Stimulated activated CD4-positive, alpha-beta T cell treated with anti-CD3 and anti-CD28 coated beads, Interleukin-12 subunit alpha, Interleukin-12 subunit beta, amount 100 ng/mL, for 24 hours (primary cell): ENCODE measurements around the gene SHANK3.
"Not testable (repeated sequence)": the region's sequence is repeated elsewhere in the genome, so short reads cannot be mapped to it uniquely, and the experiment has no call there.

Experiments used
- DNase-seq, 2 experiments: peaks; one replicate each; pipeline ENCODE4 v3.0.0-alpha.2; 2020; ENCODE audit warnings: low read depth in 2 of 2

SHANK3 gene

DNA sequence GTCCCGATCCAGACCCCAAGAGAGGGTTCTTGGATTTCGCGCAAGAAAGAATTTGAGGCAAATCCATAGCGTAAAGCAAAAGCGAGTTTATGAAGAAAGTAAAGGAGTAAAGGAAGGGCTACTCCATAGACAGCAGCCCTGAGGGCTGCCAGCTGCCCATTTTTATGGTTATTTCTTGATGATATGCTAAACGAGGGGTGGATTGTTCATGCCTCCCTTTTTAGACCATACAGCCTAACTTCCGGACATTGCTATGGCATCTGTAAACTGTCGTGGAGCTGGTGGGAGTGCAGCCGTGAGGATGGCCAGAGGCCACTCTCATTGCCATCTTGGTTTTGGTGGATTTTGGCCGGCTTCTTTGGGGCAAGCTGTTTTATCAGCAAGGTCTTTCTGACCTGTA lies 19.4 kb upstream of the SHANK3 start:
- no peak for DNase-seq

GRCh38 chr22:50654664-50655063 lies 18.0 kb upstream of the SHANK3 start:
- not testable (repeated sequence) for DNase-seq

GRCh38 chr22:50656122-50657070 lies 16.2 kb upstream of the SHANK3 start:
- DNase-seq, result no peak

GRCh38 chr22:50657925-50658324 lies 14.7 kb upstream of the SHANK3 start:
- DNase-seq, result no peak

- not testable (repeated sequence) for DNase-seq
These were observed 12.9 kb upstream of the SHANK3 start for GRCh38 chr22:50659711-50660110.

GRCh38 chr22:50660306-50660705 lies 12.3 kb upstream of the SHANK3 start:
- DNase-seq, result no peak

- no peak for DNase-seq
These were observed 7.4 kb upstream of the SHANK3 start for GRCh38 chr22:50665212-50665611.

GRCh38 chr22:50665738-50666137 lies 6.9 kb upstream of the SHANK3 start:
- no peak for DNase-seq

GRCh38 chr22:50670513-50670912 lies 2.1 kb upstream of the SHANK3 start:
- DNase-seq, result no peak

DNA sequence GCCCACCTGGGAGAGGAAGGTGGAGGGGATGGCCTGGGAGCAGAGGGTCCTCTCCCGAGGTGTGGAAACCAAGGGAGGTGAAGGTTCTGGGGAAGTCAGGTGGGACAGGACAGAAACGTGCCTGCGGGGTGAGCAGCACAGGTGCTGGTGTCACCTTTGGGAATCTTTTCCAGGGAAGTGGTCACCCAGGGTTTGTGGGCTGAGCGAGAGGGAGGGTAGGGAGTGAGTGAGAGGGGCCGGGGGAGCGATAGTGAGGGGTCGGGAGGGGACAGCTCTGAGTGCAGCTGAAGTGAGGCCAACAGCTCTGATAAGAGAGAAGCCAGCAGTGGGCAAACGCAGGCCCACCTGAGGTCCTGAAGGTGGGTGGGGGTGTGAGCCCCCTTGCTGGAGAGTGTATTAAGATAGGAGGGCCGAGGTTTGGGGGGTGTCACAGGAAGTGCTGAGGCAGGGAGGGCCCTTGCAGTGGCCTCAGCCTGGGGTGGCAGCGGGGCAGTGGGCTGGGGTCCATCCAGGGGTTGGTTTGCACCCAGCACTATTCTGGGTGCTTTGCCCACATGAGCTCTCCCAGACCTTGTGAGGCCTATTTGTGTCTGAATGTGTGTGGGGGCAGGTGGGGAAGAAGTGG lies 1.6 kb upstream of the SHANK3 start:
- no peak for DNase-seq

GRCh38 chr22:50671641-50672040 lies 982 bp upstream of the SHANK3 start:
- no peak for DNase-seq

DNA sequence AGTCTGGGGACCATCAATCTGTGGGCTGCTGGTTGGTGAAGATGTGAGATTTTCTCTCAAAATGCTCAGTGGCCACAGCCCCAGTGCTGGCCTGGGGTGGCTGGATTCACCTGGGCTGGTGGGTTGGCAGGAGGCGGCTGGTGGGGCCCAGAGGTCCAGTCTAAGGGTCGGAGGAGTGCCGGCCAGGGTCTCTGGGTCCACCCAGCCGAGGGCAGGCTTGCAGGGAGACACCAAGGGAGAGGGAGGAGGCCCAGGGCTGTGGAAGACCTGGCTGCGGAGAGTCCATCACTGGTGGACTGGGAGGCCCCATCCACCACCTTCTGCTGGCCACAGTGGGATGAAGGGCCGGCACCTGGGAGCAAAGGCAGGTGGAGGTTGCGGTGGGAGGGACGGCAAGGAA lies 582 bp upstream of the SHANK3 start:
- DNase-seq, result no peak

GRCh38 chr22:50673231-50674129 lies 857 bp downstream of the SHANK3 start:
- no peak for DNase-seq

- DNase-seq, result no peak
These were observed 1.5 kb downstream of the SHANK3 start for GRCh38 chr22:50674130-50674500.

DNA sequence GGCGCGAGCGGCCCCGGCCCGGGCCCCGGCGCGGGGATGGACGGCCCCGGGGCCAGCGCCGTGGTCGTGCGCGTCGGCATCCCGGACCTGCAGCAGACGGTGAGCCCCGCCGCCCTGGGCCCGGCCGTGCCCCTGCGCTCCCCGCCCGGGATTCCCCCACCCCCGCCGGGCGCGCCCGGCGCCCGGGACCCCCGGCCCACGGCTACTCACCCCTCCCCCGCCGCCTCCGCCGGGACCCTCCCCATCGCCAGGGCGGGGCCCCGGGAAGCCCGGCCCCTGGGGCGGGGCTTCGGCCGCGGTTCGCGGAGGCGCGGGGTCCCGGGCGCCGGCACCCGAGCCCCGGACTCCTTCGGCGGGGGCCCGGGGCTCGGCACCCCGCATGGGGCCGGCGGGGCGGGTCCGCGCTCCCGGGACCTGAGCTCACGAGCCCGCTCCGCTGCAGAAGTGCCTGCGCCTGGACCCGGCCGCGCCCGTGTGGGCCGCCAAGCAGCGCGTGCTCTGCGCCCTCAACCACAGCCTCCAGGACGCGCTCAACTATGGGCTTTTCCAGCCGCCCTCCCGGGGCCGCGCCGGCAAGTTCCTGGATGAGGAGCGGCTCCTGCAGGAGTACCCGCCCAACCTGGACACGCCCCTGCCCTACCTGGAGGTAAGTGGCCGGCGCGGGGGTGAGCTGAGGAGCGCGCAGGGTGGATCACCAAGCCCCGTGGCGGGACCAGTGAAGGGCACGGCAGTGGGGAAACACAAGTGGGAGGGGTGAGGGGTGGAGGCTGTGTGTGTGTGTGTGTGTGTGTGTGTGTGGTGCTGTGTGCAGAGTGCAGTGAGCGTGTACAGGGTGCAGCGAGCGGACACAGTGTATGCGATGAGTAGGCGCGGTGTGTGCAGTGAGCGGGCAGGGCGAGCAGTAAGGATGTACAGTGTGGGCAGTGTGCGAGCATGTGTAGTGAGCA lies 2.3 kb downstream of the SHANK3 start:
- no peak for DNase-seq

DNA sequence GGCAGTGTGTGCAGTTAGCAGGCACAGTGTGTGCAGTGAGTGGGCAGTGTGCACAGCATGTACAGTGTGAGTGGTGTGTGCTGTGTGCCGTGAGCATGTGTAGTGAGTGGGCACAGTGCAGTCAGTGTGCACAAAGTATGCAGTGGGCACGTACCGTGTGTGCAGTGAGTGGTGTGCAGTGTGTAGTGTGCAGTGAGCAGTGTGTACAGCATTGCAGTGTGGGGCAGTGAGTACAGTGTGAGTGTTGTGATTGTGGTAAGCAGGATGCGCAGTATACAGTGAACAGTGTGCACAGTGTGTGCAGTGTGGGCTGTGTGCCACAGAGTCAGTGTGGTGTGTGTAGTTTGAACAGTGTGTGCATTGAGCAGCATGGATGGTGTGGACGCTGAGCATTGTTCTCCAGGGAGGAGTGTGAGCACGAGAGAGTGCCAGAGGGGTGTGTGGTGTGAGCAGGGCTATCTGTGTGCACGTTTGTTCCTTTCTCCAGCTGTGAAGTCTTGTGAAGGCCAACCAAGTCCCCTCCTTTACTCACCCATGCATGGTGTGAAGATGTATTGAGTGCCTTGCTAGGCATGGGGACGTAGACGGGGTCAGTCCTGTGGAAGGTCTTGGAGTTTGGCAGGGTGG lies 3.0 kb downstream of the SHANK3 start:
- no peak for DNase-seq

DNA sequence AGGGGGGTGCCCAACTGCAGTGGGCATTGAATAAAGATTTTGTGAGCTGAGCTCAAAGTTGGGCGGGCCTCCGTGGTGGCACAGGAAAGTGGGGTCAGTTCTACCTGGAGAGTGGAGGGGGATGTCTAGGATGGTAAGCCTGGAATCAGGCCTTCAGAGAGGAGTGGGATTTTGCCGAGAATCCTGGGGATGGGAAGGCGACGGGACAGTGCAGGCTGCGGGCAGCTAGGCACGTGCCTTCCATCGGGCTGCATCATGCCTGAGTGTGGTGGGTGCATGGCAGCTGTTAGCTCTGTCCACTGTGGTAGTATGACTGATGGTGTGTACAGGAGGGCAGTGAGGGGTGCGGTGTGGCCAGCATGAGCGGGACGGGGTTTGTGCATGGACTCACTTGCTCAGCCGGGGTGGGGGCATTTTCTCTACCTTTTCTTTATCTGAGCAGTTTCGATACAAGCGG lies 3.6 kb downstream of the SHANK3 start:
- DNase-seq, result no peak

DNA sequence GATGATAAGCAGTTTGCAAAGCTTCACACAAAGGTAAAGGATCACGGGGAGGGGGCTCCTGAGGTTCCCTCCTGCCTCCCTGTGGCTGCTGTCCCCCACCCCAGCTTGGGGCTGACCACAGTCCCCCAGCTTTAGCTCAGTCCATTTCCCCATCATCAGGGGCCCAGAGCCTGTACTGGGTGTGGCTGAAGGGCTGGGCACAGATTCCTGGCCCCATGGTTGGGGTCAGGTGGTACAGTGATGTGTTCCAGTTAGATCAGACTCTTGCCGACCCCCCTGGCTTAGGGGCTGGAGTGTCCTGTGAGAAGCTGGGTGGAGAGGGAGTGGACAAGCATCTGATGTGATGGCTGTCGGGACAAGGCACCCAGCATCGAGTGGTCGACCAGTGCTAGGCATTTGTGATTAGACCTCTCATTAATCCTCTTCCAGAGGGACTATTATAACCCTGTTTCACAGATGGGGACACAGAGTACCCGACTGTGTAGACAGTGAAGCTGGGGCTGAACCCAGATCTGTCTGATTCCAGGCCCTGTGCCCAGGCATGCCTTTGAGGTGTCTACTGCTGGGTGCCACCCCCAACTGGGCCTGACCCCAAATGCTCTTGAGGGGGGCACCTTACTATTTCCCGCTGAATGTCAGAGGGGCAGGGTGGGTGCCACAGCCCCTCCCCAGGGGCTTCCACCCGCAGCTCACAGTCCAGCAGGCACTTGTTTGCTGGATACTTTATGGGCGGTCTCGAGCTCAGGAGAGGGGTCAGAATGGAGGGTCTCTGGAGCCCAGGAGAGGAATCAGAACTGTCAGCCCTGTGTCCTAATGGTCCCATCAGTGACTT lies 4.3 kb downstream of the SHANK3 start:
- DNase-seq, result no peak

DNA sequence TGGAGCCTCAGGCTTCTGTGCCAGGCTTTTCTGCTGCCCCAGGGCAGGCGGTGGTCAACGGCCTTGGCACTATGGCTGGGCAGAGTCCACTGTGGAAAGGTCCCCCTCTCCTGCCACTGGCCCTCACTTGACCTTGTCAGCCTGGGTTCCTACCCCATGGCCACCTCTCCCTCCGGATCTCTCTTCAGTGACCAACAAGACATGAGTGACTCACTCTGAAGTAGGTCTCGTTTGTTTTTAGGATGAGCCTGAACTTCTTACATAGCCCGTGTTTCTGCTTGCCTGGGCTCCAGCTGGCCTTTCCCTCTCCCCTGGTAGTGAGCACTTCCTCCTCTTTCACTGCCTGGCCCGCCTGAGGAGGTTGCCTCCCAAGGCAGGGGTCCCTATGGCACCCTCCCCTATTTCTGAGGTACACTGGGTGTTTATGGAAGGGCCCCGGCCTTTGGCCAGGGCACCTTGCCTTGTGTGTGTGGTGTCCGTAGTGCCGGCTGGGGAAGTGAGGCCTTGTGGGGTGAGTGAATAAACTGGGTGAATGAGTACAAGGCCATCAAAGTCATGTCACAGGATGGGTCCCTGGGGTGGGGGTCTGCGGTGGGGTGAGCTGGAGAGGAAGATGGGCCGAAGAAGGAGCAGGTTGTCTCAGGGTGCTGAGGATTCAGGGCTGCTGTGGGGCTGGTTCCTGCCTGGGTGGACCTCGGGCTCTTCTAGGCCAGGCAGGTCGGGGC lies 5.0 kb downstream of the SHANK3 start:
- no peak for DNase-seq
